Thymus (tissue), 11 donors: Measurements from ENCODE around the gene STING1. TPM values are rescaled to one million over a fixed set of nuclear protein-coding genes. Genes with fewer than 3 reads are reported as not detected.
A peak's percentile ranks its signal among the peaks of the same experiment; 100 is the strongest.
"Not testable (repeated sequence)": the region's sequence is repeated elsewhere in the genome, so short reads cannot be mapped to it uniquely, and the experiment has no call there.

Experiments
- DNase-seq, 9 donors: peaks; one replicate each; pipeline ENCODE4 v3.0.0-alpha.2; 2013; ENCODE audit warnings: low spot score in 9 of 9, low read depth in 6 of 9, missing footprints in 1 of 9
- H3K27ac ChIP-seq, 2 donors: one replicate each; pipeline ENCODE4 v1.5.1; 2013; ENCODE audit warnings: control low read depth in 1 of 2, low read depth in 1 of 2, low read length in 1 of 2, mild to moderate bottlenecking in 1 of 2, moderate library complexity in 1 of 2
- H3K27me3 ChIP-seq, 2 donors: one replicate each; pipeline ENCODE4 v1.5.1; 2013; ENCODE audit warnings: low read length in 1 of 2; ENCODE audit not compliant: control insufficient read depth in 2 of 2, insufficient read depth in 1 of 2
- H3K36me3 ChIP-seq, 2 donors: one replicate each; pipeline ENCODE4 v1.5.1; 2013; ENCODE audit warnings: low read length in 1 of 2, mild to moderate bottlenecking in 1 of 2, moderate library complexity in 1 of 2; ENCODE audit not compliant: control insufficient read depth in 2 of 2, insufficient read depth in 2 of 2
- H3K4me1 ChIP-seq, 2 donors: one replicate each; pipeline ENCODE4 v1.5.1; 2013; ENCODE audit warnings: low read length in 2 of 2; ENCODE audit not compliant: control insufficient read depth in 2 of 2, insufficient read depth in 2 of 2
- H3K4me3 ChIP-seq, 2 donors: one replicate each; pipeline ENCODE4 v1.5.1; 2013; ENCODE audit warnings: low read length in 2 of 2, control low read depth in 1 of 2, mild to moderate bottlenecking in 1 of 2
- H3K9me3 ChIP-seq, 2 donors: one replicate each; pipeline ENCODE4 v1.5.1; 2013; ENCODE audit warnings: low read length in 1 of 2, mild to moderate bottlenecking in 1 of 2; ENCODE audit not compliant: control insufficient read depth in 2 of 2, insufficient read depth in 1 of 2
- WGBS: extraction: QIAGEN DNeasy Blood & Tissue Kit; methylation state at CpG from one replicate; pipeline ENCODE4 v1.1.7; 2013; 5-methylcytosine and 5-hydroxymethylcytosine counted together
- polyA plus RNA-seq: library from polyadenylated mRNA; stranded (reverse); fragments of 200-250 nt; gene quantifications from one replicate; pipeline ENCODE4 v1.2.3, GENCODE V29; 2013
- total RNA-seq: library from RNA; stranded (reverse); fragments of 120-200 nt; gene quantifications from one replicate; pipeline ENCODE4 v1.2.4, GENCODE V29; 2013
- donor health status: healthy.

The STING1 gene
- total and polyA plus RNA-seq, 2 donors = 21.3 to 58.3 TPM

- DNase-seq = peak in 1 of 9 donors; percentile 22
- H3K4me3 ChIP-seq = no peak overlapping the region
- H3K9me3 ChIP-seq = no peaks in the 10 kb centered on the region
- no peak overlapping the region for H3K27ac ChIP-seq
- no peaks in the 10 kb centered on the region for H3K27me3 ChIP-seq
- no peaks in the 10 kb centered on the region for H3K36me3 ChIP-seq
- peaks cover 11 to 32% of the 10 kb centered on the region in 2 donors for H3K4me1 ChIP-seq
- WGBS = 91% methylated on average over 6 of the region's 6 CpGs
Observed at GRCh38 chr5:139512786-139513390, 30.3 kb upstream of the STING1 start.

GRCh38 chr5:139504722-139505121 is 22.2 kb upstream of the STING1 start:
- WGBS = 96% methylated on average over 5 of the region's 5 CpGs
- H3K4me3 ChIP-seq, H3K27ac ChIP-seq, DNase-seq, H3K4me1 ChIP-seq, H3K27me3 ChIP-seq, H3K9me3 ChIP-seq, H3K36me3 ChIP-seq: not testable (repeated sequence)

- H3K36me3 ChIP-seq, H3K9me3 ChIP-seq, H3K27me3 ChIP-seq, H3K4me3 ChIP-seq, H3K27ac ChIP-seq, H3K4me1 ChIP-seq, DNase-seq: not testable (repeated sequence)
- 96% methylated on average over 15 of the region's 15 CpGs for WGBS
Observed at GRCh38 chr5:139503879-139504278, 21.3 kb upstream of the STING1 start.

GRCh38 chr5:139503036-139503817 is 20.7 kb upstream of the STING1 start:
- H3K27me3 ChIP-seq, H3K9me3 ChIP-seq, H3K27ac ChIP-seq, H3K4me3 ChIP-seq, H3K4me1 ChIP-seq, DNase-seq, H3K36me3 ChIP-seq: not testable (repeated sequence)
- WGBS = 93% methylated on average over 15 of the region's 15 CpGs

- 88% methylated on average over 4 of the region's 4 CpGs for WGBS
- Histone ChIP-seq H3K9me3 (no peaks in the 10 kb centered on the region), H3K4me1 (no peaks in the 10 kb centered on the region), H3K4me3 (no peak overlapping the region), H3K27ac (no peak overlapping the region), H3K36me3 (no peaks in the 10 kb centered on the region), H3K27me3 (no peaks in the 10 kb centered on the region)
- no peak for DNase-seq
Observed at GRCh38 chr5:139501381-139501780, 18.8 kb upstream of the STING1 start.

- no peak overlapping the region for H3K4me3 ChIP-seq
- H3K9me3 ChIP-seq = no peaks in the 10 kb centered on the region
- peaks cover 0 to 7% of the 10 kb centered on the region in 2 donors for H3K4me1 ChIP-seq
- WGBS = 97% methylated on average over 3 of the region's 3 CpGs
- H3K27me3 ChIP-seq = no peaks in the 10 kb centered on the region
- DNase-seq = no peak
- H3K36me3 ChIP-seq = no peaks in the 10 kb centered on the region
- no peak overlapping the region for H3K27ac ChIP-seq
Observed at GRCh38 chr5:139495638-139496435, 13.3 kb upstream of the STING1 start.

- no peak for DNase-seq
- no peak overlapping the region for H3K27ac ChIP-seq
- H3K4me3 ChIP-seq = no peak overlapping the region
- H3K27me3 ChIP-seq = no peaks in the 10 kb centered on the region
- peaks cover 0 to 7% of the 10 kb centered on the region in 2 donors for H3K4me1 ChIP-seq
- H3K36me3 ChIP-seq = no peaks in the 10 kb centered on the region
- no peaks in the 10 kb centered on the region for H3K9me3 ChIP-seq
Observed at GRCh38 chr5:139494832-139495231, 12.3 kb upstream of the STING1 start.

GRCh38 chr5:139494256-139494655 is 11.7 kb upstream of the STING1 start:
- Histone ChIP-seq H3K9me3 (no peaks in the 10 kb centered on the region), H3K27ac (no peak overlapping the region)
- 96% methylated on average over 3 of the region's 3 CpGs for WGBS

GRCh38 chr5:139492700-139493192 is 10.2 kb upstream of the STING1 start:
- Histone ChIP-seq H3K36me3 (no peaks in the 10 kb centered on the region), H3K4me1 (peaks cover 0 to 16% of the 10 kb centered on the region in 2 donors), H3K27me3 (no peaks in the 10 kb centered on the region), H3K9me3 (no peaks in the 10 kb centered on the region), H3K27ac (peak overlapping the region in 1 of 2 donors; percentile 8), H3K4me3 (no peak overlapping the region)
- 27% methylated on average over 6 of the region's 6 CpGs for WGBS
- DNase-seq = peak in 1 of 9 donors; percentile 46

More at GRCh38 chr5:139494256-139494655, 11.7 kb upstream of the STING1 start:
- Histone ChIP-seq H3K36me3 (no peaks in the 10 kb centered on the region), H3K4me3 (no peak overlapping the region), H3K27me3 (no peaks in the 10 kb centered on the region), H3K4me1 (peaks cover 0 to 7% of the 10 kb centered on the region in 2 donors)
- DNase-seq = no peak
